ENCODE measurements around the gene CCNDBP1.

- TF ChIP-seq GATA3 (IDR thresholded peaks at IDR 0.05; ENCODE audit: low read depth, low read length) (no peak), GATA2 (IDR thresholded peaks at IDR 0.05; ENCODE audit: low read depth, low read length) (no peak)
These were observed 36.2 kb downstream of the CCNDBP1 start for GRCh38 chr15:43221422-43221821.
